ACC112 (cell line): Measurements from ENCODE around the gene AGGF1.
"Not testable (repeated sequence)": the region's sequence is repeated elsewhere in the genome, so short reads cannot be mapped to it uniquely, and the experiment has no call there.

Source experiments
- H2AFZ ChIP-seq: fragments of 200-600 bp; sonication (generic); one replicate; pipeline ENCODE4 v1.6.0; 2017; ENCODE audit warnings: antibody characterized with exemption, low read length; ENCODE audit not compliant: unreplicated experiment
- H3K27ac ChIP-seq: fragments of 200-600 bp; sonication (generic); 2 replicates; pipeline ENCODE4 v1.5.1; 2014; ENCODE audit warnings: low read depth, mild to moderate bottlenecking, antibody characterized with exemption, low read length, moderate library complexity
- H3K27me3 ChIP-seq: fragments of 200-600 bp; sonication (generic); 2 replicates; pipeline ENCODE4 v1.6.1; 2014; ENCODE audit warnings: mild to moderate bottlenecking, antibody characterized with exemption, low read length, moderate library complexity, mixed read lengths; ENCODE audit not compliant: insufficient read depth
- H3K36me3 ChIP-seq: fragments of 200-600 bp; sonication (generic); 2 replicates; pipeline ENCODE4 v1.6.1; 2016; ENCODE audit warnings: mild to moderate bottlenecking, antibody characterized with exemption, low read length, moderate library complexity, mixed read lengths; ENCODE audit not compliant: insufficient read depth
- H3K4me1 ChIP-seq: fragments of 200-600 bp; sonication (generic); one replicate; pipeline ENCODE4 v1.6.1; 2016; ENCODE audit warnings: low read length, mixed read lengths; ENCODE audit not compliant: insufficient read depth, unreplicated experiment, control insufficient read depth
- H3K4me3 ChIP-seq: fragments of 200-600 bp; sonication (generic); 2 replicates; pipeline ENCODE4 v1.5.1; 2014; ENCODE audit warnings: mild to moderate bottlenecking, low read depth, low read length
- H3K79me2 ChIP-seq: fragments of 200-600 bp; sonication (generic); one replicate; pipeline ENCODE4 v1.6.0; 2016; ENCODE audit warnings: low read length; ENCODE audit not compliant: control insufficient read depth, unreplicated experiment, insufficient read depth

AGGF1 gene

DNA sequence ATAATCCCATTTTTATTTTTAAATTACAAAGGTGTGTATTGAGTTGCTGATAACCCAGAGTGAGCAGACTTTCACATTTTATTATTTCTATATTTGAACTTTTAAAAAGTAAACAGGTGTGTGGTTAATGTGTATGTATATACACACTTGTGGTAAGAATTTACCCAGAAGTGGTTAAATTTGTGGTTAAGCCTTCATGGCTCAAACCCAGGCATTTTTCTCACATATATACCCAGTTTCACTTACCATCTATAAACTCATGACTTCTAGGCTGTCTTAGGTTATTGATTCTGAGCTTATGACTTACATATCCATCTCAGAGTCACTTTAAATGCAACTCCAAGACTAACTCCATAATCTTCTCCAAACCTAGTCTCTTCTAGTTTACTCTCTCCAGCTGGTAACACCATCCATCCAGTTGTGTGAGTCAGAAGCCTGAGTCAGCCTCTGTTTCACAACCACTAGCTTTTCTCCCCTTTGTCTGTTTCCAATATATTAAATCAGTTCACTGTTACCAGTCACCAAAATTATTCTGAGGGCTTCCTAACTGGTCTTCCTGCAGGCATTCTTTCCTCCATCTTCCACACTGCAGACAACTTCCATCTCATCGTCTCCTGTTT, 36.7 kb downstream of the AGGF1 start:
- H3K27me3 ChIP-seq, result no peaks in the 10 kb centered on the region
- peaks cover 3% of the 10 kb centered on the region for H3K4me1 ChIP-seq
- H3K27ac ChIP-seq, result no peak overlapping the region
- peaks cover 38% of the 10 kb centered on the region for H3K36me3 ChIP-seq
- no peak overlapping the region for H2AFZ ChIP-seq
- no peaks in the 10 kb centered on the region for H3K79me2 ChIP-seq
- H3K4me3 ChIP-seq, result no peak overlapping the region

DNA sequence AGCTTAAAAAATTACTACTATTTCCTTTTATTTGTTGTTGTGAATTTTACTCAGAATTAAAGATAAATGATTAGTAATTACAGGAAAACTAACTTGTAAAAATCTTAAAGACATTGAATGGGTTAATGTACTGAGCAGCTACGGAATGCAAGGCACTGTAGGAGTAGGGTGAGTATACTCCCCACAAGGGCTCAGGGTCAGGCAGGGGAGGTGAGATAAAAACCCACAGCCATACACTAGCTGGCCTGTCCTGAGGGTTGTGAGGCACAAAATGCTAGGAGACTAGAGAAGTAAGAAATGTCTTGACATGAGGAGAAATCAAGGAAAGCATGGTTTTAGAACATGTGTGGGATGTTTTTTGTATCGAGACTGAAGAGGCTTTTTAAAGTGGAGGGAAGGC, 43.5 kb downstream of the AGGF1 start:
- no peak overlapping the region for H3K27ac ChIP-seq
- no peak overlapping the region for H3K4me3 ChIP-seq
- peaks cover 10% of the 10 kb centered on the region for H3K36me3 ChIP-seq
- no peak overlapping the region for H2AFZ ChIP-seq
- H3K79me2 ChIP-seq, result no peaks in the 10 kb centered on the region
- H3K4me1 ChIP-seq, result peaks cover 3% of the 10 kb centered on the region
- no peaks in the 10 kb centered on the region for H3K27me3 ChIP-seq

DNA sequence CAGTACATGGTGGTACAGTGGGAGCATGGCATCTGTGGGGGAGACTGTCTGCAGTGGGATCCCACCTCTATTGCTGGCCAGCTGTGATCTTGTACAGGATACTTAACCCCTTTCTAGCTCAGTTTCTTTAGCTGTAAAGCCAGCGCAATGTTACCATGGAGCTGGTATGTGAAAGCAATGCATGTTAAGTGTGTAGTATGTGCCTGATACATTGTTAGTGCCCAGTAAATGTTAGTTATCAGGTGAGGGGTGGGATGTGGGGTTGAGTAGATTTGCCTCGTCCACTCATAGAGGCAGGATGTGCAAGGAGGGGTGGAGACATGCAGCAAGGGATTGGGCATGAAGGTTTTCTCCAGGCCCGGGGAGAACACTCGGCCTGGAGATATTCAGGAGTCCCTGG, 44.5 kb downstream of the AGGF1 start:
- Histone ChIP-seq H3K27ac (no peak overlapping the region), H3K79me2 (no peaks in the 10 kb centered on the region), H3K4me1 (peaks cover 3% of the 10 kb centered on the region), H3K27me3 (no peaks in the 10 kb centered on the region), H2AFZ (no peak overlapping the region), H3K36me3 (peaks cover 5% of the 10 kb centered on the region; the same call in 1 of the 2 replicates), H3K4me3 (no peak overlapping the region)

DNA sequence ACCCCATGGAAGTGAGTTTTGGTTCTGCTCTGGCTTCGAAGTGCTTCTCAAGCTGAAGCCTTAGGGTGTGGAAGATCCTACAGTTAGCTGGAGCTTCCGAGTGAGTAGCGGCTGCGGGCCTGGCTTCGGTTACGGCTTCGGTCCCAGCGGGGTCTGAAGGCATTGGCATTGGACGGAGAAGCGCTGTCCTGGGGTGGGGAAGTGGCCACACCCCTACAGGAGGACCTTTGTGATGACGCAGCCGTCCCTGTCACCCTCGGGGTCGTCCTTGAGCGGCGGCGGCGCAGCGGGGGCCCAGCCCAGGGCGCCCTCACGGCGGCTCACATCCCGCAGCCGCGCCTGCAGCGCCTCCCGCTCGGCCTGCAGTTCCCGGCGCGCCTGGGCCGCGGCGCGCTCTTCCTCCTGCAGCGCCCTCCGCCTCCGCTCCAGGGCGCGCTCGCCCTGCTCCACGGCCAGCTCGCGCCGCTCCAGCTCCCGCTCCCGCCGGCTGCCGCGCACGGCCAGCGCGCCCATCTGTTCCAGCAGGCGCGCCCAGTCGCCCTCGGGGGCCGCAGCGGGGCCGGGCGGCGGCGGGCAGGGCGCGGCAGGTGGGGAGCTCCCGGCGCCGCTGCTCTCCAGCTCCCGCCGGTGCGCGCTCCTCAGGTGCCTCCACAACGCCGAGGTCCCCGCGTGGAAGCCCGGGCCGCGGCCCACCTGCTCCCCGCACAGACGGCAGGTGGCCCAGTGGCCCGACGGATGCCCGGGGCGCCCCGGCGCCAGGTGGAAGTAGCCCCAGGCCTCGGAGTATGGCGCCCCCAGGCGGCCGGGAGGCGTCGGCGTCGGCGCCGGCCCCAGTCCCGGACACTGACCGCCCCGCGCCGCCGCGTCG, 47.0 kb downstream of the AGGF1 start:
- Histone ChIP-seq H3K79me2 (no peaks in the 10 kb centered on the region), H2AFZ (peak overlapping the region; percentile 95), H3K4me3 (peak overlapping the region; percentile 77), H3K36me3 (no peaks in the 10 kb centered on the region), H3K4me1 (peaks cover 3% of the 10 kb centered on the region), H3K27ac (no peak overlapping the region), H3K27me3 (no peaks in the 10 kb centered on the region)

DNA sequence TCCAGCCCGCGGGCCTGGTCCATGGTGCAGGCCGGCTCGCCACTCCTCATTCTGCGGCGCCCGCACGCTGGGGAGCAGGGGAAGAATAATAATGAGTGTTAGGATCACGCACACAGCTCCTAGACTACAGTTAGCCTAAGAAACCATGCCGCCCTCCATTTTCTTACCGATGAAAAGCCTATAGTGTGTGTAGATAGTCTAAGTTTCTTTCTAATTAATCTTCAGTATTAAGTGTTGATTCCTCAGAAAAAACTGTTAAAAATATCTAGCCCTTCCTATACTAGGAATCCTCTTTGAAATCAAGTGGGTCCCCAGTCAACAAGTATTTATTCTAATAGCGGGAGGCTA, 47.6 kb downstream of the AGGF1 start:
- Histone ChIP-seq H3K4me3 (peak overlapping the region; percentile 77), H3K27ac (no peak overlapping the region)

DNA sequence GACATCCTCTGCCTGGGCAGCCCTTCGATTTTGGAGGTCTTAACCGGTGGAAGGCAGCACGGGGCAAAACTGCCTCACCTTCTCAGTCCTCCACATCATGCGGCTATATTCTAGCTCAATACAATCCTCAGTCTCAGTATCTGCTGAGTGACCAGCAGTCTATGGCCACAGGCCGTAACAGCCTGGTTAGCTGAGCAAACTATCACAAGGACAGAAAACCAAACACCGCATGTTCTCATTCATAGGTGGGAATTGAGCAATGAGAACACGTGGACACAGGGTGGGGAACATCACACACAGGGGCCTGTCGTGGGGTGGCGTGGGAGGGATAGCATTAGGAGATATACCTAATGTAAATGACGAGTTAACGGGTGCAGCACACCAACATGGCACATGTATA, 50.3 kb downstream of the AGGF1 start:
- H3K4me3 ChIP-seq, H3K4me1 ChIP-seq, H2AFZ ChIP-seq, H3K79me2 ChIP-seq, H3K27me3 ChIP-seq, H3K27ac ChIP-seq, H3K36me3 ChIP-seq: not testable (repeated sequence)

More for the DNA sequence above, 47.6 kb downstream of the AGGF1 start:
- Histone ChIP-seq H3K36me3 (no peaks in the 10 kb centered on the region), H3K79me2 (no peaks in the 10 kb centered on the region), H3K4me1 (peaks cover 3% of the 10 kb centered on the region), H3K27me3 (no peaks in the 10 kb centered on the region), H2AFZ (no peak overlapping the region)

DNA sequence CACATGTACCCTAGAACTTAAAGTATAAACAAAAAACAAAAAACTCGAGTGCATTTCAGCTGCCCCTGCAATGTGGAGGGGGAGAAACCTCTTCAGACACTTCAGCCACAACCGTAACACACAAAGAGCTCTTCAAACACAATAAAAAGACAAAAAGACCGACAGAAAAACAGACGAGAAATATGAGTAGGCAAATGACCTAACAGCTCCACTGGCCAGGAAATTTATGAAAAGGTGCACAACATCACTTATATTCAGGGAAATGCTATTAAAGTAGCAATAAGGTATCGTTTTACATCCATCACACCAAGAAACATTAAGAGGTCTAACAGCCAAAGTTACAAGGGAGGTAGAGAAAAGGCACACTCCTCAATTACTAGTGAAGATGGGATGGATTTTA, 50.7 kb downstream of the AGGF1 start:
- Histone ChIP-seq H3K4me1 (peaks cover 7% of the 10 kb centered on the region), H2AFZ (no peak overlapping the region), H3K79me2 (no peaks in the 10 kb centered on the region), H3K4me3 (no peak overlapping the region), H3K27me3 (no peaks in the 10 kb centered on the region), H3K27ac (no peak overlapping the region), H3K36me3 (no peaks in the 10 kb centered on the region)

DNA sequence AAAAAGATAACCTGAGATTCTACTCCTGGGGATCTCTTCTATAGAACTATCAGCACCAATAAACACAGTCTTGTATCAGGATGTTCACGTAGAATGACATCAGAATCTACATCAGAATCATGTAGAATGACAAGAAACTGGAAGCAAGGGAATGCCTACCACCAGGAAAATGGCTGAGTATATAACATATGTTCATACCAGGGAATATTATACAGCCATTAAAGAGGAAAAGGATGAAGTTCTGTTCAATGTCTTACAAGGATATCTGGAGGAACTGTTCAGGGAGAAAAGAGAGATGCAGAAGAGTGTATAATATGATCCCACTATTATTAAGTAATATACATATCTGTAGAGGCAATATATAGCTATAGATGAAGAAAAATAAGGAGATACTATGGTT, 52.1 kb downstream of the AGGF1 start:
- Histone ChIP-seq H3K4me3 (no peak overlapping the region), H3K27ac (no peak overlapping the region), H3K4me1 (peaks cover 6% of the 10 kb centered on the region), H3K36me3 (no peaks in the 10 kb centered on the region), H2AFZ (no peak overlapping the region), H3K27me3 (no peaks in the 10 kb centered on the region), H3K79me2 (no peaks in the 10 kb centered on the region)

DNA sequence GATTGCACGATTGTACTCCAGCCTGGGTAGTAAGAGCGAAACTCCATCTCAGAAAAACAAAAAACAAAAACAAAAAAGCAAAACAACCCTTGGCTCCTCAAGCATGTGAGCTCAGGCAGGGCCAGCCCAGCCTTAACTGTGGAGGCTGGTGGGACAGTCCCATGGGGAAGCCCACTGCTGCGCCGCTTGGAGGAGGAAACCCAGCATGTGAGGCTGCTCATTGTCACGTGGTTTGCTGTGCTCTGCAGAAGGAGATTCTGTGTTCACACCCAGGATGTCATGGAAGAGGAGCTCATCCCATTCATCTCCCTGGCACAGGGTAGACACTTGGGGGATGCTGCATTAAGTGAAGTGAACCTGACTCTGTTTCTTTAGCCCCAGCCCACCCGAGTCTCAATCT, 52.9 kb downstream of the AGGF1 start:
- H3K4me1 ChIP-seq, result peaks cover 13% of the 10 kb centered on the region
- no peaks in the 10 kb centered on the region for H3K27me3 ChIP-seq
- H3K27ac ChIP-seq, result no peak overlapping the region
- no peaks in the 10 kb centered on the region for H3K79me2 ChIP-seq
- H3K4me3 ChIP-seq, result no peak overlapping the region
- H2AFZ ChIP-seq, result no peak overlapping the region
- H3K36me3 ChIP-seq, result no peaks in the 10 kb centered on the region

DNA sequence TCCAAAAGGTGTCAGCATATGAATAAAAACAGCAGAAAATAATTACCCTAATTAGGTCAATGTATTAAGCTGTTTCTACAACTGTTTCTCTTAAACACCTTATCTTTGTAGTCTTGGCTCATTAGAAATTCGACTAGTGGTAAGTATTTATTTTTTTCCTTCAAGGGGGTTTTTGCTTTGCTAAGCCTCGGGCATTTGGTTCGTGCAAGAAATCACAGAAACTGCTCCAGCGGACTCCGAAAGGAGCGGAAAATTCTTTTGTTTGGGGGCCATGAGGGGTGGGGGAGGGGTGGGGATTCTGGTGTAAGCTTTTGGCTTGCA, 56.1 kb downstream of the AGGF1 start:
- Histone ChIP-seq H3K27me3 (no peaks in the 10 kb centered on the region), H3K4me1 (peaks cover 14% of the 10 kb centered on the region), H3K79me2 (no peaks in the 10 kb centered on the region), H3K36me3 (no peaks in the 10 kb centered on the region), H2AFZ (peak overlapping the region; percentile 98), H3K27ac (peak overlapping the region; percentile 74), H3K4me3 (peak overlapping the region; percentile 87)
